Anterior cingulate cortex (tissue), 58 donors: Measurements from ENCODE around the gene FOCAD.

ENCODE experiments used
- DNase-seq, 58 donors: peaks; one replicate each; lab custom pipeline; 2025; lab: John Stamatoyannopoulos, UW

The FOCAD gene

DNA sequence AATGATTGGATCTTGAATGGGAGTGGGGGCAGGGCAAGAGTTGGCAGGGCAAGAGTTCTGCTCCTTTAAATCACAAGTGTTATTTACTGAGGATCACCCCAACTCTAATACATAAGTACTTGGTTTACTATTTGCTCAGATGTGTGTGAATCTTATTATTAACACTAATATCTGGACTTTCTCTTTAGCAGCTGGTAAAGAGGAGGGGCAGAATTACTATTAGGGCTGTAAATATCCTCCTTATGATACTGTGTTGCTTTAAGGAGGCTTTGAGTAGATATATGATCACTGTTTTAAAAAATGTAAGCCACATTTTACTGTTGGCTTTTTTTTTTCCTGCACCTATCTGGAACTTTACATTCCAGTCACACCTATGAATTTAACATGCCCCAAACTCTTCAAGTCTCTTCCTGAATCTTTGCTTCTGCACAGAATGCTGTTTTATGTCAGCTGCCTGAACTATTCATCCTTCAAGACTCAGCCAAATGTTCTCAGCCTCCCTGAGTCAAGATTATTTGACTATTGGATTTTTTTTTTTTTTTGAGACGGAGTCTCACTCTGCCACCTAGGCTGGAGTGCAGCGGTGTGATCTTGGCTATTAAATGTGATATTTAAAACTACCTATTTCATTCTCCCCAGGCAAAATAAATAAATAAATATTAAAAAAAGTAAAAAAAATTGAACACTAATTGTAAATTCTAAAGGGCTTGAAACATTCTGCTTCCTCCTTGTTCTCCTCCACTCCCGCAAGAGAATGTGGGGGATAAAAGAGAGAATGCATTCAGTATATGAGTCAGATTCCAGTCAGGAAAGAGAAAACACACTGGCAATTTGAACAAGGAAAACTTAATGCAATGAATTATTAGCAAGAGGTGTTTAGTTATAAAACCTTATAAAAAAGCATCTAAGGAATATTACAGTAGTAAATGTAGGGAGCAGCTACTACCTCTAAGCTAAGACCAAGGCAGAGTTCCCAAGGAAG is 99.3 kb downstream of the FOCAD start:
- no peak for DNase-seq

DNA sequence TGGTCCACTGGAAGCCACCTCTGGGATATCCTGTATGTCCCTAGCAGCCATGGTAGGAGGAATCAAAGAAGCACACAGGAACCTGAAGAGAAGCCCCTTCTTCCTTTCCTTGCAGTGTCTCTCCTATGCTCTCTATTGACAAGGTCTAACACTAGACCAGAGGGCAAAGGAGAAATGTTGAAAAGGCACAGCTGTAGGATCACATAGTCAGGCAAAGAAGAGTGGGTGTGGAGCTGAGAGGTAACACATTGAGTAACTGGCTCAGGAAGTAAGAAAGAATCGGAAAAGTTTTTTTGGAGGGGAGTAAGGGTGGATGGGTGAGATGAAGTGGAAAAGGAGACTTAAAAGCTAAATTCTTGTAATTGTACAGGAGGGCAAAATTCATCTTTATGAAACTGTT is 100.1 kb downstream of the FOCAD start:
- no peak for DNase-seq

DNA sequence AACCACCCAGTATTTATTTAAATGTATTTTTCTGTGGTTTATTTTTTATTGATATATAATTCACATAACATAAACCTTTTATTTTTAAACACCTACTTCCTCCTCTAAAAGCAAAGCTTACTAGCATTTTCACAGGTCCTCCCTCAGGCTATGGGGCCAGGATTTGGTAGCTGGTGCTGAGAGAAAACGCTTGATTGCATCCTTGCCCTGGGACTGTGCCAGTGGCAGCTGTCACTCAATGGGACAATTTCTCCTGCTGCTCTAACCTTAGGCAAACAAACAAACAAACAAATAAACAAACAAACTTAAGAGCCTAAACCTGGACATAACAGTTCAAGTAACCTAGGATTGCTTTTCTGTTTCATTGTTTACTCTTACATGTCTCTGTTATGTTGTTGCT is 102.7 kb downstream of the FOCAD start:
- no peak for DNase-seq

DNA sequence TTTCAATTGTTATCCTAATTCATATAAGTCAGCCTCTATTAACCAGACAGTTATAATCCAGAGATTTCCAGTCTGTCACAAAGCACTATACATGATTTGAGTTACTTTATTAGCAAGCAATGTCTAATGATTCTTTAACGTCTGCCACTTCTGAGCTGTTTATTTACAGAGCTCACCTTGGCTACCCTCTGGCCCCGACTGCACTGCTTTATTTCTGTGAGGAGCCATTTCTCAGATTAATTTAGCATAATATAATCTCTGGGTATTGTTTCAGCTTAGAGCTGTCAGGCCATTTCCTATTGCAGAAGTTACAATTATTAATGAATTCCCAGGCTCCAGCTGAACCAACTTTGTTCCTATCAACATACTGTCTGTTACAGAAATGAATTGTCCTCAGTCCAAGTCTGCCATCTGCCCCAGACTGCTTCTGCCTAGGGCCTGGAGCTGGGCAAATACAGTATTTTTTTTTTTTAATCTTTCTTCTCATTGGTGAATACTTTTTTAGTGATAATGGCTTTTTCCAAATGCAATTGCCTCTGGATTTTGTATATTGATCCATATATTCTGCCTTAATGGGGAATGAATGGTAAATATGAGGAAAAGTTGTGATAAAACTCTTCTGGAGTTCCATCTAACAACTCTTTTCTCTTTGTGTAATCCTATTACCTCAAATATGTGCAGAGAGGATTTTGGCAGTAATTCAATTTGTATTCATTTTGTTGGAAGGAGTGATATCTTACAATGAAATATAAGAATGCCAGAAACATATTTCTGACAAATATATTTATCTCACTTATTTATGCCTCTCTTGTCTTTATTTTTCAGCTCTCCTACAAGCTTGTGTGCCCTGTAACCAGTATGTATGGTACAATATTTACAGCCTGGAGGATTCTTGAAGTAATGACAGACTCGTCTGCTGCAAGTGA is 104.7 kb downstream of the FOCAD start:
- no peak for DNase-seq

DNA sequence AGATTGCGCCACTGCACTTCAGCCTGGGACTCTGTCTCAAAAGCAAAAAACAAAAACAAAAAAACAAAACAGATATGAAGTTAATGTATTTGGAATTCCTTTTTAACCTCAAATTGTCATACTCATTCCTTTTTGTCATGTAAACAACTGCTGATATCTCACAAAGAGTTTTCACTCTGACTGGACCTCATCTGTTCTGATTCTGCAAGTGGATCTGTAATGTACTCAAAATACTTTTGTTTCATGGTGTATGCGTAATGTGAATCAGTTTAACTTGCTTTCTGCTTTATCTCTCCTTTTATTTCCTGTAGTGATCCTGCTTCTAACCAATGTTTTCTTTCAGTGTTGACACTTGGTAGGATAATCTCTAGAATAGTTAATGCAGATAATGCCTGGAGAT is 106.7 kb downstream of the FOCAD start:
- no peak for DNase-seq

GRCh38 chr9:20791682-20792081 is 107.6 kb downstream of the FOCAD start:
- DNase-seq = no peak

- no peak for DNase-seq
These were observed 120.6 kb downstream of the FOCAD start for GRCh38 chr9:20804489-20805250.

GRCh38 chr9:20805766-20806165 is 121.7 kb downstream of the FOCAD start:
- DNase-seq = peak in 16 of 58 donors; percentile 0 to 52 (median 12)

DNA sequence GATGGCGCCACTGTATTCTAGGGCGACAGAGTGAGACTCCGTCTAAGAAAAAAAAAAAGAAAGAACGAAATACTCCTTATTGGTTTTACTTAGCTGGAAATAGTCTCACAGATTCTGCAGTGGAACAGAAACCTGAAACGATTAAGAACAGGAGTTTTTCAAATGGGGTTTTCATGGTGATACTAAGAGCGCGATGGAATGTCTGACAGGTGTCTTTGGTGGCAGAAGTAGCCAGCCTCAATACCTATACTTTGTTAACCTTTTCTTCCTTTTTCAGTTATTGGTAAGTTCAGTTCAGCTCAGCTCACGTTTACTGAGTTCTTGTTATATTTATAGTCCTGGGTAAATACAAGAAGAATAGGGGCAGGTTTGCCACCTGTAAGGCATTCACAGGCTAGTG is 123.9 kb downstream of the FOCAD start:
- DNase-seq = no peak

DNA sequence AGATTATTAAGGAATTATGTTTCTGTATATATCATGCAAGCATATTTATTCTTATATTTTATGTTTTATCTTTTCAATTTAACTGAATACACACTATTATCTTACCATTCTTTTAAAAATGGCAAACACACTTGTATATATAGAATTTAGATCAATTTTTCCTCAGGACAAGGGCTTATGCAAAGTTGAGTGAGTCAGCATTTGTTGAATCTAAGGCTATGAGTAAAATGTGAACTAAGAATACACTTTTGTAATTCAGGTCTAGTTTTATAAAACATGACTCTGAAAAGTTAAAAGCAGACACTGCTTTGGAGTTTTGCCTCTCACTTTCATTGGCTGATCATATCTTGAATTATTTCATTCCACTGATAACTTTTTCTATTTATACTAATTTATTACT is 127.8 kb downstream of the FOCAD start:
- no peak for DNase-seq

- DNase-seq = no peak
These were observed 132.1 kb downstream of the FOCAD start for GRCh38 chr9:20815923-20816703.

DNA sequence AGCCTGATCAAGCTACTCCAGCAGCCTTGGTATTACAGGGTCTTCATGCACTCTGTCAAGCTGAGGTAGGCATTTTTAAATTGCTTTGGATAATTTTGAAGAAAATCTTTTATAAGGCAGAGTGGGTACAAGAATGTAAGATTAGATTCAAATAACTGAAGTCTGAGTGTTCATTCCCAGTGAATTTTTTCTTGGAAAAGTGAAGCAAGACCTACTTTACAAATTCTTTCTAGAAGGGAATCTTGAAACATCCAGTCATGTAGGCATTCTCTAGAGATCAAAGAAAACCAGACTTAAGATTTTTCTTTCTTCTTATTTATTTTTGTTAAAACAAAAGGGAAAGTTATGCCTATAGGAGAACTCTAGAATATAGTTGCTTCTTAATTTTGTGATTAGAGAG is 139.0 kb downstream of the FOCAD start:
- DNase-seq = no peak

DNA sequence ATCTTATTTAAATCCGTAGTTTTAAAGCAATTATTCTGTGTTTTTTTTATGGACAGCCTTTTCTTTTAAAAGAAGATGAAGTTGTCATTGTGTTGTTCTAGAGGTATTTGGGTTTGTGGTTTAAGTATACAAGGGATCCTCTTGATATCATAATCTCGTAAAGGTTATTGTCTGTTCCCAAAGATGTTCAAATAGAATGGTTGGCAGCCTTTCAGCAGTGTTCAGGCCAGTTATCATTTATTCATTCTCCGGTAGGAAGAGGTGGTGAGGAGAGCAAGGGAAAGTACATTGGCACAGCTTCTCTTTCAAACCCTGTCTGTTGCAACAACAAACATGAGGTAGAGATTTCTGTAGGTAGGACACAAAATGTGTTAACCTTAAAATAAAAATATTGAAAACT is 147.0 kb downstream of the FOCAD start:
- peak in 1 of 58 donors; percentile 16 for DNase-seq

- no peak for DNase-seq
These were observed 148.7 kb downstream of the FOCAD start for GRCh38 chr9:20832775-20833174.

GRCh38 chr9:20835377-20836286 is 151.6 kb downstream of the FOCAD start:
- no peak for DNase-seq

- no peak for DNase-seq
These were observed 153.1 kb downstream of the FOCAD start for GRCh38 chr9:20837166-20837565.

- peak in 1 of 58 donors; percentile 1 for DNase-seq
These were observed 154.2 kb downstream of the FOCAD start for GRCh38 chr9:20838218-20838617.

DNA sequence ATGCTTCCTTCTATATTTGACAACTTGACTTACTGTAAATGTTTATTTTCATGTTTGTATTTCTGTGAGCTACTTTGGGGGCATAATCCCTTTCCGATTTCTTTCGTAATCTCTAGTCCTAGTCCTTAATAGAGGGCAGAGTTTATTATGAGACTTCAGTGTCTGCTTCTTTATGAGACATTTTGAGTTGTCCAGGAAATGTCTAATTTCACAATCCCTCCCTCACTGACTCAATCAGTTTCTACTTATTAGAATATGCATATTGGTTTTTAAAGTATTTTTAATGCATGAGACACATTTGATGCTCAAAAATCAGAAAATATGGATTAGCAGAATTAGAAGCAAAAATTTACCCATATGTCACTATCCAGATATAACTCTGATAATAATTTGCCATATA is 160.9 kb downstream of the FOCAD start:
- no peak for DNase-seq

- no peak for DNase-seq
These were observed 164.4 kb downstream of the FOCAD start for GRCh38 chr9:20848490-20848889.
